ENCODE results near the gene PIGO. TPM values are rescaled to one million over a fixed set of nuclear protein-coding genes. Genes with fewer than 3 reads are reported as not detected.

PIGO gene
- total and polyA plus RNA-seq, 2 of the 8 experiments (the other 6 are each of a cell fraction or from before 2014, with no cell fraction given), result 20.5 to 31.3 TPM

DNA sequence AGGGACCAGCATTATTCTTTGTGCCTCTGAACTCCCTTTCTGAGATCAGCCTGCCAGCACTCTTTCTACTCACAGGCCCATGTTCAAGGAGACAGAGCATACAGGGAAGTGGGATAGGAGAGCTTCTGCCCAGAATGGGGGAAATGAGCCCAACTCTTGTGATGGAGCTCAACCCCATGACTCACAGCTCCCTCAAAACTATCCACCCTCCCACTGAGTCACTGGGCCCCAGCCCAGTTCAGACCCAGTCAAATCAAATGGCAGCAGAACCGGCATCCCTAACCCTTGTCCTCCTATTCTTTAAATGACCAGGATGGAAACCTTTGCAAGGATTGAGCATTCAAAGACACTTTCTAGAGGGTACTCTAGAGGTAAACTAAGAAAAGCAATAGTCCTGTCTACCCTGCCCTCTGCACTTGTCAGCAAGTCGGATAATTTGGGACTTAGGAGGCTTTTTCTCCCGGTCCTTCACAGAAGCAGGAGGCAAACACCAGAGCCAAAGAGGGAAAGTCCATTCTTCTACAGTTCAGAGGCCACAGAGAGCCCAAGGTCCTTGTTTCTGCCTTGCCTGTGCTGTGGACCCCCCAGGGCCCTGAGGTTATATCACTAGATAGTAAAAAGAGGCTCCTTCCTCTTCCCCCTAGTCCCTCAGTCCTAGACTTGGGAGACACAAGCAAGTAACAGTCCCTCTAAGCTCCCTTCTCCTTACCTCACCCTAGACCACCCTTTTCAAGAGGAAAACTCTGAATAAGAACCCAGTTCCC, 16.0 kb upstream of the PIGO start:
- Histone ChIP-seq H4K5ac (ENCODE audit: insufficient read length, low read depth, low read length) (no peak overlapping the region), H3K36me3 (ENCODE audit: control insufficient read depth in 2 of 4, insufficient read depth in 4 of 4, low read length in 3 of 4) (peaks cover 0 to 2% (median 0%) of the 10 kb centered on the region in 4 experiments; a peak in 1 of 8 replicates), H3K23me2 (ENCODE audit: low read depth, low read length) (peaks cover 23% of the 10 kb centered on the region), H3K18ac (ENCODE audit: extremely low read depth, low read length) (no peak overlapping the region), H3K4me1 (replicated peaks in 1 of 4; ENCODE audit: control insufficient read depth in 3 of 4, insufficient read depth in 4 of 4, low read length in 3 of 4) (peaks cover 4 to 25% (median 11%) of the 10 kb centered on the region in 4 experiments; a peak in 6 of 7 replicates), H3K56ac (replicated peaks; ENCODE audit: insufficient read length, low read depth, low read length) (no peak overlapping the region), H4K91ac (replicated peaks; ENCODE audit: insufficient read length, low read length) (no peak overlapping the region), H2BK20ac (ENCODE audit: low read length) (no peak overlapping the region), H2BK15ac (ENCODE audit: low read length) (no peak overlapping the region), H3K4ac (replicated peaks; ENCODE audit: insufficient read length, low read depth, low read length) (no peak overlapping the region), H3K9me3 (ENCODE audit: insufficient read depth in 2 of 2, low read depth in 1 of 2, low read length in 1 of 2) (no peaks in the 10 kb centered on the region), H2BK12ac (ENCODE audit: low read depth, low read length) (peak overlapping the region; percentile 64; the same call in 1 of the 2 replicates), H3K4me2 (ENCODE audit: insufficient read depth in 1 of 2, low read depth in 2 of 2, low read length in 2 of 2) (peak overlapping the region in 1 of 2 experiments; percentile 64; a peak in 1 of 4 replicates), H2AFZ (ENCODE audit: low read length) (no peak overlapping the region), H3K23ac (ENCODE audit: insufficient read length) (no peak overlapping the region), H3K4me3 (ENCODE audit: extremely low read depth in 1 of 4, insufficient read depth in 2 of 4, low read depth in 3 of 4, low read length in 4 of 4) (peak overlapping the region in 1 of 4 experiments; percentile 38; a peak in 3 of 8 replicates), H2AK5ac (ENCODE audit: low read depth, low read length) (no peak overlapping the region), H2BK5ac (ENCODE audit: low read depth, low read length) (no peak overlapping the region), H3K79me2 (ENCODE audit: control insufficient read depth in 1 of 2, insufficient read depth in 2 of 2, low read length in 2 of 2) (no peaks in the 10 kb centered on the region; a peak in 1 of 4 replicates), H3K27me3 (replicated peaks in 1 of 4; ENCODE audit: control insufficient read depth in 3 of 4, extremely low read depth in 1 of 4, insufficient read depth in 3 of 4, low read length in 3 of 4) (no peaks in the 10 kb centered on the region), H2BK120ac (replicated peaks; ENCODE audit: low read depth, low read length) (no peak overlapping the region), H3K27ac (ENCODE audit: low read depth, low read length) (no peak overlapping the region), H3K9ac (replicated peaks in 1 of 4; ENCODE audit: extremely low read depth in 1 of 4, low read depth in 3 of 4, low read length in 3 of 4) (no peak overlapping the region), H3K79me1 (ENCODE audit: low read depth, low read length) (no peaks in the 10 kb centered on the region), H4K20me1 (replicated peaks in 1 of 2; ENCODE audit: control insufficient read depth in 1 of 2, insufficient read depth in 2 of 2, low read length in 2 of 2) (peaks cover 4 to 5% of the 10 kb centered on the region in 2 experiments), H3K14ac (ENCODE audit: insufficient read length) (no peak overlapping the region), H4K8ac (ENCODE audit: extremely low read depth, insufficient read depth, low read length) (no peak overlapping the region)
- DNase-seq (ENCODE audit: low read depth in 1 of 2, low spot score in 2 of 2) (no peak), FAIRE-seq (no peak)
- ChIA-PET POLR2A (ENCODE audit: partially characterized antibody) (interaction anchor here (0.8 to 10.3 kb wide), 4 partner anchors 12 to 123 kb away, joined by 3 to 151 read pairs (median 10); partner anchors contain the start of genes DNAJB5, FANCG, PIGO and STOML2), CTCF (ENCODE audit: partially characterized antibody) (interaction anchor here (1.0 to 1.8 kb wide), 3 partner anchors 9 to 364 kb away, joined by 3 to 5 read pairs (median 4); no protein-coding TSS in a partner anchor)
- WGBS, 2 experiments (ENCODE audit: extremely low coverage in 1 of 2, insufficient coverage in 1 of 2, insufficient read length in 1 of 2, insufficient replicate concordance in 2 of 2, low coverage in 1 of 2, low lambda C conversion rate in 2 of 2, missing lambda C conversion rate in 1 of 2), result 97% methylated on average over 3 of the region's 3 CpGs; no CpG with 5 or more reads in 1 of the 2 experiments
- no peak for TF ChIP-seq NRF1 (IDR thresholded peaks at IDR 0.05; ENCODE audit: low read depth, low read length)
- no peak for TF ChIP-seq RAD21 (IDR thresholded peaks at IDR 0.05 in 1 of 2, conservative IDR thresholded peaks at IDR 0.05 in 1 of 2; ENCODE audit: low read depth in 2 of 2, low read length in 2 of 2)
- no peak for TF ChIP-seq POLR2AphosphoS5 (IDR thresholded peaks at IDR 0.05; ENCODE audit: low read depth, low read length)
- TF ChIP-seq SIRT6 (IDR thresholded peaks at IDR 0.05; ENCODE audit: low read length), result no peak
- TF ChIP-seq CHD2 (IDR thresholded peaks at IDR 0.05; ENCODE audit: low read length), result no peak
- TF ChIP-seq RBBP5 (IDR thresholded peaks at IDR 0.05; ENCODE audit: borderline replicate concordance, low read depth, low read length), result no peak
- no peak for TF ChIP-seq KDM1A (IDR thresholded peaks at IDR 0.05; ENCODE audit: borderline replicate concordance, low read length)
- no peak for TF ChIP-seq CHD1 (IDR thresholded peaks at IDR 0.05; ENCODE audit: low read depth, low read length)
- no peak for TF ChIP-seq SP4 (IDR thresholded peaks at IDR 0.05; ENCODE audit: low read length)
- no peak for TF ChIP-seq EZH2 (IDR thresholded peaks at IDR 0.05; ENCODE audit: low read depth, low read length, severe bottlenecking)
- no peak for TF ChIP-seq TAF1 (IDR thresholded peaks at IDR 0.05; ENCODE audit: low read depth, low read length)
- TF ChIP-seq TBP (IDR thresholded peaks at IDR 0.05; ENCODE audit: low read depth, low read length), result no peak
- TF ChIP-seq BRCA1 (IDR thresholded peaks at IDR 0.05; ENCODE audit: low read depth, low read length), result no peak
